DMS114 treated with DMSO at 0.1 percent for 48 hours (cell line): ENCODE results near the gene ETV6.

Experiments used
- DNase-seq: peaks from one replicate; lab custom pipeline; 2025; ENCODE audit not compliant: unreplicated experiment; lab: John Stamatoyannopoulos, UW

The ETV6 gene

GRCh38 chr12:11795192-11795912 is 145.9 kb downstream of the ETV6 start:
- DNase-seq, result no peak

DNA sequence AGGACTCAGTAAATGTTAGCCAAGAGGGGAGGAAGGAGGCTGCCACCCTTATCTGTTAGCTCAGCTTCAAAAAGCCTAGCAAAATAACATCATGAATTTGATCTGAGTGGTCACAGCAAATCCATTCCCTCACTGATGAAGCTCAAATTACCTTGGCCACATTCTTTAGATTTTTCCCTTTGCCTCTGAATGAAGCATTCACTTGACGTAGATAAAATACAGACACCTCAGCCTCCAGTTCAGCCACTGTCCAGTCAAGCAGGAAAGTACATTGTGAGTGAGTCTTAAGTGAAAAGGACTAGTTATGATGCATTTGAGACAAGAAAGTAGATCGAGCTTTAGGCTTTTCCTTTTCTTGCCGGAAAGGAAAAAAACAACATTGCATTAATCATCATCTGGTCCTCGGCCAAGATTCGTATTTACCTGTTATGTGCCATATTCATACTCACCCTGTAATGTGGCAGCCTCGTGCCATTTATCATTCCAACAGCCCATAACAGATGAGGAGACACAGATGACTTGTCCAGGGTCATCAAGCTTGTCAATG is 146.5 kb downstream of the ETV6 start:
- no peak for DNase-seq

DNA sequence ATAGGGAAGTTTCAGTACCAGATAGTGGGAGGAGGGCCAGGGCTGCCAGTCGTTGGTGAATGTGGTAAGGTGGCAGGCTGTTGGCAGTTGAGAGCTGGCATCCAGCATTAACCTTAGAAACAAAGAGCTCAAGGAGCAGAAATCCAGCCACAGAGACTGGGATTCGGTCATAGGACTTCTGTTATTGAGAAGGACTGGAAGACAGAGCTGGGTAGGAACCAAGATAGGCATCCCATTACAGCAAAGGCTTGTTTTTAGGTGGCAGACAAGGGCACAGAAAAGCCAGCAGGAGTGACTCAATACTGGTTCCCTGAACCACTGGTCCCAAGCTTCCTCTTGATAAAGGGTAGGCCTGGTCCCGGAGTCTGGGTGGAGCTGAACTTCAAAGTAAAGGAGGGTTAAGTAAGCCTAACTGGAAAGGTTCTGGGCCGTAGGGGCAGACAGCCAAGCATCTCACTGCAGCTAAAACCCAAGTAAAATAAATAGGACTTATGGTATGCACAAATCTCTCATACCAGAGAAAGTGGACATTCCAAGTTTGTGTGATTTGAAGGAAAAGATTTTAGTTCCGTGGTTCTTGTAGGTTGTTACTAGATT is 147.9 kb downstream of the ETV6 start:
- DNase-seq, result no peak

- no peak for DNase-seq
Observed at GRCh38 chr12:11798006-11798708, 148.7 kb downstream of the ETV6 start.

GRCh38 chr12:11798856-11799501 is 149.5 kb downstream of the ETV6 start:
- DNase-seq, result no peak

- no peak for DNase-seq
Observed at GRCh38 chr12:11799502-11799873, 150.0 kb downstream of the ETV6 start.

GRCh38 chr12:11801643-11802042 is 152.2 kb downstream of the ETV6 start:
- no peak for DNase-seq

DNA sequence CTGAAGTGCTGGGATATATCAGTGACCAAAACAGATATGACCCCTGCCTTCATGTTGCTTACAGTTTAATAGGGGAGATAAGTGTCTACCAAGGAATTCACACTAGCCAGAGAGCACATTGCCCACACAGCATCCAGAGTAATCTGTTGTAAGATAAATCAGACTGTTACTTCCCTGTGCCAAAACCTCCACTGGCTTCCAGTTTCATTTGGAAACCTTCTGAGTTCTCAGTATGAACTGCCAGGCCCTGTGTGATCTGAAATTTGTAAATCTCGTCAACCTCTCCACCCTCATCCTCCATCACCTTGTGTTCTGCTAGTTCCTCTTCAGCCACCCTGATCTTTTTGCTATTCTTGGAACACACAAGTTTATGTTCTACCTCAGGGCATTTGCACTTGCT is 154.7 kb downstream of the ETV6 start:
- DNase-seq, result no peak

DNA sequence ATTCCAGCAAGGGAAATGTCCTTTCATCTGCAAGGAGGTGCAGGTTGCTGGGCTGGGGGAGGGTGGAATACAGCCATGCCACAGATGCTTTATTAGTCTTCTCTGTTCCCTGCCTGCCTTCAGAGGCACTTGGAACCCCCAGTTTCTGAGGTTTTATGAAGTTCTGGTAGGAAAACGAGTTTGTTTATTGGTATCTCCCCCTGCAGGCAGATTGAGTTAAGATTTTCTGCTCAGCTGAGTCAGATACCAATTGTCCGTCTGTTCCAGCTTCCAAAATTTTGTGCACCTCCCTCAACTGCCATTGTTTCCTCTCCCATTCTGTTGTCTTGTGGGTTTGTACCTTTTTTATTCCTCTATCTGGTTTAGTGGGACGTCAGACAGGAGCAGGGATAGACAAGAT is 155.6 kb downstream of the ETV6 start:
- DNase-seq, result no peak

- no peak for DNase-seq
Observed at GRCh38 chr12:11805680-11806079, 156.2 kb downstream of the ETV6 start.

DNA sequence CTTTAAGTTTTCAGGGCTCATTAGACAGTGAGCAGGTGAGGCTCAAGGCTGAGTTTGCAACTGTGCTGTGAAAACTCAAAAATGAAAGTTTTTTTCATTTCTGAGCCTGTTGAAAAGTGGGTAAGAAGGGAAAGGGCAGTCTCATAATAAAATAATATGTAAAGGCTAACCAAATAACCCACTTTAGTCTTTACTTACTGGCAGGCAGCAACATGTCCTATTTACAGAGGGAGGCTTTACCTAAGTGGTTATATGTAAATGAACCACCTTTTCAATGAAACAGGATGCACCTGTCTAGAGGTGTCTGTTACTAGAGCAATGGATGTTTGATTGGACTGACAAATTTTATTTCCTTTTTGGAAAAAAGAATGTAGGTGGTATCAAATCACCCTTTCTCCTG is 158.0 kb downstream of the ETV6 start:
- no peak for DNase-seq

GRCh38 chr12:11808931-11809330 is 159.5 kb downstream of the ETV6 start:
- no peak for DNase-seq

GRCh38 chr12:11810206-11810545 is 160.7 kb downstream of the ETV6 start:
- DNase-seq, result no peak

DNA sequence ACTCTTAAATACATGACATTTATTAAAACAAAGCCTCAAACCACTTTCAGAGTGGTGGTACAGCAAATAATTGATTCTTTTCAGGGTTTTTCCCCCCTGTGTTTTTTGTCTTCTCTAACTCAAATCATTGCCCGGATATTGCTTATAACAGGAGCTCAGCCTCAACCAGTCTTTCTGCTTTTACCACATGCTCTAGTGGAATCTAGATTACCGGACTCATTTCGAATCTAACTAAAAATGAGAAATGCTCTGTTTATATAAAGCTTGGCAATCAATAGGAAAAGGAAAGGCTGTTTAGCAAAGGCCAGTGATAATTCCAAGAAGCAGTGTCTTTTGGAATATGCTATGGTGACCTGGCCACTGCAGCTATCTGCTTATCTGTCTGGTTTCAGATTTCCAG is 161.5 kb downstream of the ETV6 start:
- no peak for DNase-seq

DNA sequence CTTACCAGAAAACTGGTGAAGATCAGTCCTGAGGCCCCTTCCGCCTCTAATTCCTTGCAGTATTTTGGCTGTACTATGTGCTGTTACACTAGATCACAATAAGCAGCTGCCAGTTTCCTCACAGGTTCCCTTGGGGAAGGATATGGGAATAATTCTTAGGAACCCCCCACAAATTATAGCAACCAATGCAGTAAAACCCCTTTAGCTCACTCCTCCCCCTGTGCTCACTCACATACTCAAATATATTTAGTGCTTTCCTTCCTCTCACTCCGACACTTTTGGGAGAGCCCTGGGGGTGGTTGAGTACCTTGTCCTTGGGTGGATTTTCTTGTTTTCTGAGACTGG is 162.7 kb downstream of the ETV6 start:
- no peak for DNase-seq

DNA sequence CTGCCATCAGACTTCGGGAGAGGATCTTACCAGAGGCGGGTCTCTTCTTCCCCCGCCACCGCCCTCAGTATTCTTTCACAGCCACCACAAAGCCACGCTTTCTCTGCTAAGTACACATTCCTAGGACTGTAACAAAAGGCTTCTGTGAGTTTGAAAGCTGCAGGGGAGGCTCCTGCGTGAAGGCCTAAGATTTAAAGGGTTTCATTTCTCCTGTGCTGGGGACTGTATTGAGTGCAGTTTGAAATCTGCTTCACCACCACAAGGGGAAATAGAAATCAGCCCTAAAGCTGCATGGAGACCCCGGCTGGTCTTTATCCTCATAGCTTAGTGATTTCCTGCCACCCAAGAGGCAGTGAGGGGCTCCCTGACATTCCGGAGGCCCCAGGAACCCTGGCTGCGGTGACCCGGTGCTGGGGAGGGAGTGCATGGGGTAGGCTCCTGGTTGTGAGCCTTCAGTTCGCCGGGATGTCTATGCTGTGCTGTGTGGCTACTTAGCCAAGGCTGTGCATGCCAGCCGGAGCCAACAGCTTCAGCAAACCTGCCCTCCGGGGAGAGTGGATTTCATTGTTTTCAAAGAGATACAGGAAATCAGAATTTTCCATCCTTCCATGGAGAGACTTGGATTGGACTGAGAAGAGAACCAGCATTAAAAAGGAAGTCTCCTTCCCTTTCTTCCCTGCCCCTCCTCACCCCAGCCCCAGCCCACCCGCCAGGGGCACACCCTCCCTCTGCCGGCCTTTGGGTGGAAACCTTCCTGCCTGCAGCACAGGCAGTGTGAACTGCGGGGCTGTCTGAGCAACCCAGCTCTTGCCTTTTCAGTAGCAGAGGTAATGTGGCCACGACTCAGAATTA is 163.3 kb downstream of the ETV6 start:
- no peak for DNase-seq

DNA sequence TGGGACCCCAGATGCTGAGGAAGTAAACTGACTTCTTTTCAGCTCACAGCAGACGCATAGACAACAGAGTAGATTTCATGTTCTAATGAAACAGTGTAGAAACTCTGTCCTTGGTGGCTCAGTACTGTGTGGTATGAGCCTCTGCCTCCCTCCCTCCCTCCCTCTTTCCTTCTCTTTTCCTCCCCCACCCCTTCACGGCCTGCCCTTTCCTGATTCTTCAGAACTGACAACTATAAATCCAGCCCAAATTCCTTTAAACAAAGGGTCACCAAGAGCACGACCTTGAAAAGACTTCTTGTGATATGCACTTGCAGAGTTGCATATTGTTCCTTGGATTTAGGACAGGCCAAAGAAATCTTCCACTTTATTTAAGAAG is 164.0 kb downstream of the ETV6 start:
- no peak for DNase-seq

DNA sequence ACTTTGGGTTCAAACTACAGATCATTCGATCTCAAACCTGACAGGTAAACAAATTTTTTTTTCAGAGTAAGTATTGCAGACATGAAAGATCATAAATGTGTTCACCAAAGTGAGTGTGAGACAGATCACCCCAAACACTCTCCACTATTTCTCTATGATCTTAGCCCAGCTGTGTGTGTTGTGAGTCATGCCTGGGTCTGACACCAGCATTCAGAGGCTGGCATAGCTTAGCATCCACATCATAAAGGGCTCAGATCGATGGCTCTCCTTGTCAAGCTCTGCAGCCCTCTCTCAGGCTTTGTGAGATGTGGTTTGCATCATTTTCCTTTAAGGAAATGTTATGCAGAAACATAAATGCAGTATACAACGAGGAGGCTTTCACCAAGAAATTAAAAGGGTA is 164.9 kb downstream of the ETV6 start:
- DNase-seq, result no peak

GRCh38 chr12:11815397-11815796 is 165.9 kb downstream of the ETV6 start:
- DNase-seq, result no peak

DNA sequence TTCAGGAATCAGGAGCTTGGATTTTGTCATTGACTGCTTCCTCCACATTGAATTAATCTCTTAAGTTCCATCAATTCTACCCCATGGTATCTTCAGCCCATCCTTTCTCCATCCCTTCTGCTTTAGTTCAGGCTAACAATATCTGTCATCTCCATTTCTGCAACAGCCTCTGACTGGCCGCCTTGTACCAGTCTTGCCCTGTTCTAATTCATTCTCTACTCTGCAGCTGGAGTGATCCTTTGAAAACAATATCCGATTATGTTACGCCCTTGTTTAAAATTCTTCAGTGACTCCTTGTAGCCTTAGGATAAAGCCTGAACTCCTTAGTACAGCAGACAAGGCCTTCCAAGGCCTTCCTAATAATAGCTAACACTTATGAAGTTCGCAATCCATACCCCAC is 170.2 kb downstream of the ETV6 start:
- DNase-seq, result no peak

DNA sequence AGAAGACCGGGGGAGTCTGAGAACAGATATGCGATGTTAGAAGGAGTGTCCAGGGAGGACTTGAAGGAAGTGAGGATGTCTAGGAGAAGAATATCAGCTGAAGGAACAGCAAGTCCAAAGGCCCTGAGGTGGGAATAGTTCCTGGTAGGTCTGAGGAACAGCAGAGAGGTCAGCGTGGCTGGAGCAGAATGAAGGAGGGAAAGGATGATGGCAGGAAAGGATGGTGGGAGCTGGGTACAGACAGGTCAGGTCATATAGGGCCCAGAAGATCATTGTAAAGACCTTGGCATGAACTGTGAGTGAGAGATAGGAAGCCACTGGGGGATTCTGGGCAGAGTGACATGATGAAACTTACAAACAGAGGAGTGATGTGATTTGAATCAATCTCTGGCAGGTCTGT is 171.0 kb downstream of the ETV6 start:
- no peak for DNase-seq
